ENCODE data around the gene EPHB3. TPM values are rescaled to one million over a fixed set of nuclear protein-coding genes. Genes with fewer than 3 reads are reported as not detected.

The EPHB3 gene
- total RNA-seq, 1 experiment from 2014 or later, result 6.0 TPM

DNA sequence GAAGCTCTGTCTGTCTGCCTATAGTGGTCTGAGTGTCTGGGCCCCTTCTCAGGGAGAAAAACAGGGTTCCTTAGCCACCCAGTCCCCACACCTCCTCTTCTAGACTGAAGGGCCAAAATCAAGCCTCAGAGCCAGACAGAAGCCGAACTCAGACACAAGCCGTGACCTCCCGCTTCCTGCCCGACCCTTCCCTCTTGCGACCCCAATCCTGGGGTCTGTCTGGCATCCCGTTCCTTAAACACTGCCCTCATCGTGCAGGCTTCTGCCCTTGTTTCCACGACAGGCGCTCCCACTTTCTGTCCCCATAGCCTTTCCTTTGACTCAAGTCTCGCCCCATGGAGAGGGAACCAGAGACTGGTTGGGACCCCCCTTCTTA is 32.3 kb downstream of the EPHB3 start:
- Histone ChIP-seq H3K9me3 (ENCODE audit: control insufficient read depth, insufficient read depth, low read depth, low read length) (no peaks in the 10 kb centered on the region), H3K4me1 (ENCODE audit: control insufficient read depth, insufficient read depth, low read length) (no peaks in the 10 kb centered on the region), H3K36me3 (ENCODE audit: control insufficient read depth, insufficient read depth, low read length) (no peaks in the 10 kb centered on the region), H3K27me3 (ENCODE audit: control insufficient read depth, insufficient read depth, low read length) (no peaks in the 10 kb centered on the region), H3K27ac (ENCODE audit: low read length) (no peak overlapping the region), H3K4me3 (ENCODE audit: low read depth in 2 of 2, low read length in 2 of 2) (no peak overlapping the region)
- TF ChIP-seq POLR2AphosphoS5 (IDR thresholded peaks at IDR 0.05; ENCODE audit: low read depth, low read length), result no peak
- TF ChIP-seq SIN3A (IDR thresholded peaks at IDR 0.05; ENCODE audit: borderline replicate concordance, insufficient read depth, low read depth, low read length), result no peak
- no peak for TF ChIP-seq TCF7L2 (IDR thresholded peaks at IDR 0.05; ENCODE audit: low read depth, low read length)
- TF ChIP-seq, protein P1, sequence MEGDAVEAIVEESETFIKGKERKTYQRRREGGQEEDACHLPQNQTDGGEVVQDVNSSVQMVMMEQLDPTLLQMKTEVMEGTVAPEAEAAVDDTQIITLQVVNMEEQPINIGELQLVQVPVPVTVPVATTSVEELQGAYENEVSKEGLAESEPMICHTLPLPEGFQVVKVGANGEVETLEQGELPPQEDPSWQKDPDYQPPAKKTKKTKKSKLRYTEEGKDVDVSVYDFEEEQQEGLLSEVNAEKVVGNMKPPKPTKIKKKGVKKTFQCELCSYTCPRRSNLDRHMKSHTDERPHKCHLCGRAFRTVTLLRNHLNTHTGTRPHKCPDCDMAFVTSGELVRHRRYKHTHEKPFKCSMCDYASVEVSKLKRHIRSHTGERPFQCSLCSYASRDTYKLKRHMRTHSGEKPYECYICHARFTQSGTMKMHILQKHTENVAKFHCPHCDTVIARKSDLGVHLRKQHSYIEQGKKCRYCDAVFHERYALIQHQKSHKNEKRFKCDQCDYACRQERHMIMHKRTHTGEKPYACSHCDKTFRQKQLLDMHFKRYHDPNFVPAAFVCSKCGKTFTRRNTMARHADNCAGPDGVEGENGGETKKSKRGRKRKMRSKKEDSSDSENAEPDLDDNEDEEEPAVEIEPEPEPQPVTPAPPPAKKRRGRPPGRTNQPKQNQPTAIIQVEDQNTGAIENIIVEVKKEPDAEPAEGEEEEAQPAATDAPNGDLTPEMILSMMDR (IDR thresholded peaks at IDR 0.05), result no peak
- TF ChIP-seq, protein P2, sequence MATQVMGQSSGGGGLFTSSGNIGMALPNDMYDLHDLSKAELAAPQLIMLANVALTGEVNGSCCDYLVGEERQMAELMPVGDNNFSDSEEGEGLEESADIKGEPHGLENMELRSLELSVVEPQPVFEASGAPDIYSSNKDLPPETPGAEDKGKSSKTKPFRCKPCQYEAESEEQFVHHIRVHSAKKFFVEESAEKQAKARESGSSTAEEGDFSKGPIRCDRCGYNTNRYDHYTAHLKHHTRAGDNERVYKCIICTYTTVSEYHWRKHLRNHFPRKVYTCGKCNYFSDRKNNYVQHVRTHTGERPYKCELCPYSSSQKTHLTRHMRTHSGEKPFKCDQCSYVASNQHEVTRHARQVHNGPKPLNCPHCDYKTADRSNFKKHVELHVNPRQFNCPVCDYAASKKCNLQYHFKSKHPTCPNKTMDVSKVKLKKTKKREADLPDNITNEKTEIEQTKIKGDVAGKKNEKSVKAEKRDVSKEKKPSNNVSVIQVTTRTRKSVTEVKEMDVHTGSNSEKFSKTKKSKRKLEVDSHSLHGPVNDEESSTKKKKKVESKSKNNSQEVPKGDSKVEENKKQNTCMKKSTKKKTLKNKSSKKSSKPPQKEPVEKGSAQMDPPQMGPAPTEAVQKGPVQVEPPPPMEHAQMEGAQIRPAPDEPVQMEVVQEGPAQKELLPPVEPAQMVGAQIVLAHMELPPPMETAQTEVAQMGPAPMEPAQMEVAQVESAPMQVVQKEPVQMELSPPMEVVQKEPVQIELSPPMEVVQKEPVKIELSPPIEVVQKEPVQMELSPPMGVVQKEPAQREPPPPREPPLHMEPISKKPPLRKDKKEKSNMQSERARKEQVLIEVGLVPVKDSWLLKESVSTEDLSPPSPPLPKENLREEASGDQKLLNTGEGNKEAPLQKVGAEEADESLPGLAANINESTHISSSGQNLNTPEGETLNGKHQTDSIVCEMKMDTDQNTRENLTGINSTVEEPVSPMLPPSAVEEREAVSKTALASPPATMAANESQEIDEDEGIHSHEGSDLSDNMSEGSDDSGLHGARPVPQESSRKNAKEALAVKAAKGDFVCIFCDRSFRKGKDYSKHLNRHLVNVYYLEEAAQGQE (IDR thresholded peaks at IDR 0.05; ENCODE audit: insufficient read depth in 1 of 2, low read depth in 2 of 2, low read length in 1 of 2), result no peak
- intact Hi-C loops (cut with micrococcal nuclease; ENCODE audit: unreplicated experiment) (no loop called here), in situ Hi-C loops (cut with HindIII; ENCODE audit: low pct_unique_long_range_greater_than_20kb, low sequenced_read_pairs) (no loop called here)
- ATAC-seq (no peak; the same call in 1 of the 2 replicates), DNase-seq (ENCODE audit: low read depth, low spot score) (no peak)
- no TSS peak for BruUV-seq (replicated peaks)
- ChIA-PET POLR2A (no interaction called here), CTCF (no interaction called here)

DNA sequence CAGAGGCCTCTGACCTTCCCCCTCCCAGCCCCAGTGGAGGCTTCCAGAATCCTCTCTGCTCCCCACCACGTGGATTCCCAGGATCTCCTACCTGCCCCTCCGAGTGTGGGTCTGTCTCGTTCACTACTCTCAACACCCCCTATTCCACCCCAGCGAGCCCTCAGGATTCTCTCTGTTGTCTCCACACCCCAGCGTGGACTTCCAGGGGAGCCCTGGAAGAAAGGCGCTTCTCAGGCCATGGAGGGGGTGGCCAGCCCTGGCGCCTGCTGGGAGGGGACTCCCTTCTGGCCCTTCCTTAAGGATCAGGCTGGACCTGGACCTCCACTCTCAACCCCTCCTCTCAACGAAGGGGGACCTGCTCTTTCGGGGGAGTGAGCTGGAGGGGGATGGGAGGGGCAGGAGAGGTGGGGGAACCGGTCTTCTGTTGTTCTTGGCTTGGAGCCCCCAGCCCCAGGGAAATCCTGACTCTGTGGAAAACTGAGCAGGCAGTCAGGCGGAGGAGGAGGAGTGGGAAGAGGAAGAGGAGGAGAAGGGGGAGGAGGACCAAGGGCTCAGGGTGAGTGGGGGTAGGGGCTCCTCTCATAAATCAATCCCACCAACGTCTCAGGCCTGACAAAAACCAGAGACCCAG is 32.9 kb downstream of the EPHB3 start:
- intact Hi-C loops (cut with micrococcal nuclease; ENCODE audit: unreplicated experiment), result no loop called here
- no peaks in the 10 kb centered on the region for H3K36me3 ChIP-seq (ENCODE audit: control insufficient read depth, insufficient read depth, low read length)
- no peaks in the 10 kb centered on the region for H3K4me1 ChIP-seq (ENCODE audit: control insufficient read depth, insufficient read depth, low read length)
- no peak for DNase-seq (ENCODE audit: low read depth, low spot score)
- H3K9me3 ChIP-seq (ENCODE audit: control insufficient read depth, insufficient read depth, low read depth, low read length), result no peaks in the 10 kb centered on the region
- in situ Hi-C loops (cut with HindIII; ENCODE audit: low pct_unique_long_range_greater_than_20kb, low sequenced_read_pairs), result no loop called here
- BruUV-seq (replicated peaks), result no TSS peak
- POLR2A ChIA-PET, result no interaction called here
- TF ChIP-seq POLR2AphosphoS5 (IDR thresholded peaks at IDR 0.05; ENCODE audit: low read depth, low read length) (no peak), TCF7L2 (IDR thresholded peaks at IDR 0.05; ENCODE audit: low read depth, low read length) (no peak), SIN3A (IDR thresholded peaks at IDR 0.05; ENCODE audit: borderline replicate concordance, insufficient read depth, low read depth, low read length) (no peak)
- TF ChIP-seq, protein P1 (IDR thresholded peaks at IDR 0.05), result no peak
- TF ChIP-seq, protein P2 (IDR thresholded peaks at IDR 0.05; ENCODE audit: insufficient read depth in 1 of 2, low read depth in 2 of 2, low read length in 1 of 2), result no peak
- ATAC-seq, result no peak
- no peak overlapping the region for H3K4me3 ChIP-seq (ENCODE audit: low read depth in 2 of 2, low read length in 2 of 2)
- CTCF ChIA-PET, result no interaction called here
- no peaks in the 10 kb centered on the region for H3K27me3 ChIP-seq (ENCODE audit: control insufficient read depth, insufficient read depth, low read length)
- no peak overlapping the region for H3K27ac ChIP-seq (ENCODE audit: low read length)

Data from Panc1 (cell line).